CD4-positive, alpha-beta T cell treated with Interleukin-15 for 1 hour (primary cell): ENCODE measurements around the gene PTPRQ.

ENCODE experiments used
- DNase-seq: peaks from one replicate; pipeline ENCODE4 v3.0.0-alpha.2; 2020

Gene PTPRQ

DNA sequence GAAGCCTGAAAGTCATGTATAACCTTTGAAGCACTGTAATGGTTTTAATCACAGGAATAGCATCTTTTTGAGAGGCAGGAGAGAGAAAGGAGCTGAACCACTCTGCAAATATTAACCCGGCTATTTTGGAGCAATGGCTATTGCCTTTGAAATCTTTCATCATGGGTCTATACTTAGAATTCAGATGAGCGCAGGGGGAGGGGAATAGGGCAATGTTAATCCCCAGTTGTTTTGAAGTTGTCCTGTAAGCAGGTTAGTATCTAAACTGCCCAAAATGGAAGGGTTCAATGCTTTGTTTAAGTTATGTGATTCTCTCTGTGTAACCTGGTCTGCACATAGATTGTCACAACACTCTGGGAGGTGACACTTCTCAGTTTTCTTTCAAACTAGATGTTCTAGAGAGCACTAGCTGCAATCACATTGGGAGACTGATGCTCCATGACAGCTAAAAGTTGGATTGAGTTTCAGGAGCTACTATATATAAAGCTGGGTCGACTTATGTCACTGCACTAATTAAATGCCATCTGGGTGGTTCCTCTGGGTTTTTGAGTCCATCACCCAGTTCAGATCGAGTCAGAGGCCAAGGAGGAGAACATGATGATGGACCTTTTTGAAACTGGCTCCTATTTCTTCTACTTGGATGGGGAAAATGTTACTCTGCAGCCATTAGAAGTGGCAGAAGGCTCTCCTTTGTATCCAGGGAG lies 263.2 kb downstream of the PTPRQ start, which contains the start of gene MYF6:
Gene MYF6 (plus strand): TSS at position 509 of the 704 bp plus-strand sequence. CDS start 86 bp downstream, at position 595.
- DNase-seq: no peak

DNA sequence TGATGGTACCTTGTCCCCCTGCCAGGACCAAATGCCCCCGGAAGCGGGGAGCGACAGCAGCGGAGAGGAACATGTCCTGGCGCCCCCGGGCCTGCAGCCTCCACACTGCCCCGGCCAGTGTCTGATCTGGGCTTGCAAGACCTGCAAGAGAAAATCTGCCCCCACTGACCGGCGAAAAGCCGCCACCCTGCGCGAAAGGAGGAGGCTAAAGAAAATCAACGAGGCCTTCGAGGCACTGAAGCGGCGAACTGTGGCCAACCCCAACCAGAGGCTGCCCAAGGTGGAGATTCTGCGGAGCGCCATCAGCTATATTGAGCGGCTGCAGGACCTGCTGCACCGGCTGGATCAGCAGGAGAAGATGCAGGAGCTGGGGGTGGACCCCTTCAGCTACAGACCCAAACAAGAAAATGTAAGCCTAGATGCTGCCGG lies 263.8 kb downstream of the PTPRQ start:
- no peak for DNase-seq

DNA sequence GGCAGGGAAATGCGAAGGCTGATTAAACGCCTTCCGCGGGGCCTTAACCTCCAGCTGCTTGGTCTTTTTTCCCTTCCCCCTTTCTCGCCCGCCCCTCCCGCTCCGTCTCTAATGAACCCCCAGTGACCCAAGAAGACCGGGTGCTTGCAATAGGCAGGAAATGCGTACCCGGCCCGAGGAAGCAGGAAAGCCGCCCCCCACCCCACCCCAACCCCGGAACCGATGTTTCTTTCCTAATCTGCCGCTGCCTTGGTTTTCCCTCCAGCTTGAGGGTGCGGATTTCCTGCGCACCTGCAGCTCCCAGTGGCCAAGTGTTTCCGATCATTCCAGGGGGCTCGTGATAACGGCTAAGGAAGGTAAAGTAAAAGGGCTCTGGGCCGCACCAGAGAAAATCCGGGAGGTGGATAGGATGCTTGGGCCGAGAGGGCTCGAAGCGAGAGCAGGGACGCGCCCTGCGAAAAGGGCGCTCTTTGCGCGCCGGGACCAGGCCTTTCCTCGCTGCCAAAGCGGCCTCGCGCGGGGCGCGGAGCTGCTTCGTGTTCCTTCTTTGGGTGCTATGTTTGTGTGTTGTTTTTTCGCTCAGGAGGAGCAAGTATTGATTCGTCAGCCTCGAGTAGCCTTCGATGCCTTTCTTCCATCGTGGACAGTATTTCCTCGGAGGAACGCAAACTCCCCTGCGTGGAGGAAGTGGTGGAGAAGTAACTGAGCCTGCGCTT lies 264.4 kb downstream of the PTPRQ start:
- no peak for DNase-seq

DNA sequence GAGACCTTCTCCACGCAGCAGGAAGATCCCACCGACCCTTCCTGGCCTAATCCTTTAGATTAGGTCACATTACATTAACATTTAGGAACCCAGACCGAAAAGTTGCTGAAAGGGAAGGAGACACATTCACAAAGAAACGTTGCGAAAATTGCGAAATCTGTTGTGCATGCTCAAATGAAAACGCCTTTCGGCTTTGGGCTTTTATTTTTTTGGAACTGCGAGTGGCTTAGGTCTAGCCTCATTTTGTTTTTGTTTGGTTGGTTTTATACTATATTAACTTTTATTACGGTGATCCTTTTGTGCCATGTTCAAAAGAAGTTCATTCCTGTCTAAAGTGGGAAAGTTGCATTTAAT lies 264.9 kb downstream of the PTPRQ start:
- no peak for DNase-seq

DNA sequence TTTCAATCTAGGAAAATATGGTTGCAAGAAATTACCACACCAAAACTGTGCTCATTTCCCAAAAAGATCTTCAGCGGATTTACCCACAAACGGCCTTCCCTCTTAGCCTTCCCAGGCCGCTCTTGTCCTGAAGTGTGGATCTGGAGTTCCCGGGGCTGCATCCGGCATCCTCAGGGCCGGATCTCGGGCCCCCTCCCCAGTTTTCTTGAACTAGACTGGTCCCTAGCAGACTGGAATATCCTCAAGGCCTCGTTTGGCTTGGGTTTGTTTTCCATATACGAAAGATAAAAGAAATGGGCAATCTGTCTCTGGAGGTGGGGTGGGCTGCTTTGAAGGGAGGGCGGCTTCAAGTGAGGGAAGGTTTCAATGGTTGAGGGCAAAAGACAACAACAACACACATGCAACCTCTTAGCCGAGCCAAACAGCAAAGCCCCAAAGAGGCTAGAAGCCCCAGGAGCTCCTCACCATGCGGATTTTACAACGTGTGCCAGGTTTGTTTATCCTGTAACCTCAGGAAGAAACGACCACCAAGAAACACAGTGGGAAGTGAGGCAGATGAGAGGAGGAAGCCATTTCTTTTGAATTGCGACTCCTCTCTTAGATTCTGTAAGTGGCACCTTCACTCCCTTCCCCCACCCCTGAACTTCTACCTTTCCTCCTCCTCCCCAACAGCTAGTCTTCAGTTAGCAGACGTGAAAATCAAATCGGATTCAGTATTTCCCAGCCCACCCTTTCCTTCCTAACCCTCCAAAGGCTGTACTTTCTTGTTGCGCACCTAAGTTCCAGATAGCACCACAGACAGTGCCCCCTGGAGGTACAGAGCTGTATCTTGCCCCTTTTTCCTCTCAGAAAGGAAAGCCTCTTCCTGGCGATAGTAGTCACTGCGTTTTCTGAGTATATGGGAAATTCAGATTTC lies 266.0 kb downstream of the PTPRQ start:
- no peak for DNase-seq

DNA sequence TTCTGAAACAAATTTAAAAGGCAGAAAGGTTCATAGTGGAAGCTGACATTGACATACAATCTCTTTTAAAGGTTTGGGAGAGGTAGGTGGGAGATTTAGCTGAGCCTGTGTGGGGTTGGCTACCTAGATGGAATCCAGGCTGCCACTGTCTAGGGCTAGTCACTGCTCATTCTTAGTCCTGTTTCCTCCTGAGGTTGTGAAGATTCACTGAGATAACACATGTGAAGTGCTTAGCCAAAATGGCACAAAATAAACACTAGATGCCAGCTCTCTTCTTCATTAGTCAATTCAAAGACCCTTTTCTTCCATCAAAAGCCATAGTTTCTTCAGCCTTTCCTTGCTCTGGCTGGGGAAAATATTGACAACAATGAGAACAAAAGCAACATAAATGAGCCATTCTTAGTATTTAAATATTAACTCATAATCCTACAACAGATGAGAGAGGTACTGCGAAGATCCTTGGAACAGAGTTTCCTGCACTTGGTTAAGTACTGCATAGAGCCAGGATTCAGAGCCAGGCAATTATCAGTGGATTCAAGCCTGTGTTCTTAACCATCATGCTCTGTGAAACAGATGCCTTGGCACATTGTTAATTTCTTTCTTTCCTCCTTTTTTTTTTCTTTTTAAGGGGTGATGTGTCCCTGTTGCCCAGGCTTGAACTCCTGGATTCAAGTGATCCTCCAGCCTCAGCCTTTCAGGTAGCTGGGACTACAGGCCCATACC lies 266.9 kb downstream of the PTPRQ start:
- no peak for DNase-seq

DNA sequence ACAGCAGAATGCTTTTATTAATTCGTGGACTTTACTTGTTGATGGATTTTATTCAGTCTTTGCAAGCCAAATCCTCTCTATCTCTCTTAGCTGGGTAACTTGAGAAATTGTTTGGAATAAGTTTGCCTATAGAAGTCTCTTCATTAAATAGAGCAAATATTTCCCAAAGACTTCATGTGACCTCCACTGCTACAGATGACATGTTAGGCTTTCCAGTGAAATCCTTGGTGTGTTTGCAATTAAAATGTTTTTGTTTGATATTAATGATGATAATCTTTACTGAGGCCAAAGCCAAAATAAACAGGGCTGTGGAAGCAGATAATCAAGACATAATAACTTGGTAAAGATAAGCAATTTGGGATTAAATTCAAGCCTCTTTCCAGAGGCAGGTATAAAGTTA lies 267.8 kb downstream of the PTPRQ start:
- no peak for DNase-seq

DNA sequence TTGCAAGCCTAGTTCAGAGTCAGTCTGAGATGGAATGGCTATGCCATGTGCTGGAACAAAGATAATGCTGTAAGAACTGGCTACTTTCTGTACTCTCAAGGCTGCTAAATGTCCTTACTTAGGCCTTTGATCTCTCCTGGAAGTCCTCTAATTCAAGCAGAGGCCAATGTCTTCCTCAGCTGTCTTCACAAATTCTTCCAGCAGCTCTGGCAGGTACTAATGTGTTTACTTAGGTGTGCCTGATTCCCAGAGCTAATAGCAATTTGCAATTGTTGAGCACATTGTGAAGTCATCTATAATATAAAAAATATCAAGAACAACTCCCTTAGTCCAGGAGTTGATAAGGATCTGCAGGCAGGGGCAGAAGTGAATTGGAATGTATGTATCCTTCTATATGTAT lies 268.8 kb downstream of the PTPRQ start:
- DNase-seq: no peak

DNA sequence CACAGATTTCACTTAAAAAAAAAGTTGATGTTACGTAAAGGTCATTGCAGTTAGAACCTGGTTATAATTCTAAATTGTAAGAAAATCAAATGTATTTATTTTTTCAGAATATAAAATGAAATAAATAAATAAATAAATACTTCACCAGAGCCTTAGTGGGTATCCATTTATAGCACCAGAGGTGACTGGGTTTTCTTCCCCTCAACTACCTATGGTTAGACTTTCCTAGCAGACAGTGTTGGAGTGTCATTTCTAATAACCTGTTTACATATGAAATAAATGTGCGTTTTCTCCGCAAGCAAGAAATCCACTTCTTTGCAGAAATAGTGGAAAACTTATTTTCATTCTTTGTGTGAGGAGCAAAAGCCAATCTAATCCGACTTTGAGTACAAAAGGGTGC lies 269.4 kb downstream of the PTPRQ start:
- DNase-seq: no peak

DNA sequence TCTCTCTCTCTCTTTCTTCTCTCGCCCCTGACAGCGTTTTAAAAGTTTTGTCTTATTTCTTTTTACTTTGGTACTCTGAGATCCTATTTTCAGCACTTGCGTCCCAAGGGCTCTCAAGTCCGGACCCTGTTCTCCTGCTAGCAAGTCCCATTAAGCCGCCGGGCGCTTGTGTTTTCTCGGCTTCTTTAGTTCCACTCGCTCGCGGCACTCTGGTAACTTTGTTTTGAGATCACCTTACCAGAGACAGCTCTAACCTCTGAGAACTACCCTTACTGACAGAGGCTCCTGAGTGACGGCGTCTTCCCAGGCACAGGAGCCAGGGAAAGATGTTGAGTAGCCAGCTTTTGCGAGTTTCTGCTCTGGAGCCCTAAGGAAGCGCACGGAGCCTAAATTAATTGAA lies 270.0 kb downstream of the PTPRQ start:
- no peak for DNase-seq

DNA sequence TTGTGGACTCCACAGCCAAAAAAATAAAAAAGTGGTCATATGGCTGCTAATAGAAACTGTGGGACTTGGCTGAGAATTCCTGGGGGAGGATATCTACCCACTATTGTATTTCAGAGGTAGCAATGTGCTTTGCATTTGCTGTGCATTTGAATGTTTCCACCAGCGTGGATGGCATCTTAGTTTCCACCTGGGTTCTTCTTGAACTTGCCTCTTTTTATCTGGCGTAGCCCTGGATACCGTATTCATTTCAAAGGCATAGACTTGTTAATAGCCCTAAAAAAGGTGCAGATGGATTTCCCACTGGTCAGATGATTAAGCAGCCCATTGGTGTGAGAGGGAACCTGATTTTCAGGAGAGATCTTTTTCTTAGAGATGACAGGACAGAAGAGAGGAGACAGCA lies 270.8 kb downstream of the PTPRQ start:
- DNase-seq: no peak

DNA sequence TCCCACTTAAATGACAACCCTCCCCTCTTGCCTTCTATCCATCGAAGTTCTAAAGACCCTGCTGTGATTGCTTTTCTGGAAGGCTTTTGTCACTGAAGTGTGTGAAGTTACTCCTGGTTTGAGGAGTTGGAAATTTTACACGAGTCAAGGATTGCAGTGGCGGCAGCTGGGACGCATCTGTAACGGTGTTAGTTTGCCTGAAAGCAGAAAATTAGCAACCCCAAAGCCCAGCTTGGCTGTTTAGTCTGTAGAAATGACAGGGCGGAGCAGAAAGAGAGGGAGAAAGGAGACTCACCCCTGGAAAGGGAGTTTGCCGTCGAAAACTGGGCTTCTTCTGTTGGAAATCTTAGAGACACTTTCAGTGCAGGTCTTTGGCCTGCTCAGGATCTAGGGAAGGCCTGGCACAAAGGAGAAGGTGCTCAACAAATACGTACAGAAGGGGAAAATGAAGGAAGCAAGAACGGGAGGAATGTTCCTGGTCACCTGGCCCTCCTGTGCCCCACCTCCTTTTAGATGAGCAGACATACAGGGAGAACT lies 271.7 kb downstream of the PTPRQ start:
- no peak for DNase-seq

DNA sequence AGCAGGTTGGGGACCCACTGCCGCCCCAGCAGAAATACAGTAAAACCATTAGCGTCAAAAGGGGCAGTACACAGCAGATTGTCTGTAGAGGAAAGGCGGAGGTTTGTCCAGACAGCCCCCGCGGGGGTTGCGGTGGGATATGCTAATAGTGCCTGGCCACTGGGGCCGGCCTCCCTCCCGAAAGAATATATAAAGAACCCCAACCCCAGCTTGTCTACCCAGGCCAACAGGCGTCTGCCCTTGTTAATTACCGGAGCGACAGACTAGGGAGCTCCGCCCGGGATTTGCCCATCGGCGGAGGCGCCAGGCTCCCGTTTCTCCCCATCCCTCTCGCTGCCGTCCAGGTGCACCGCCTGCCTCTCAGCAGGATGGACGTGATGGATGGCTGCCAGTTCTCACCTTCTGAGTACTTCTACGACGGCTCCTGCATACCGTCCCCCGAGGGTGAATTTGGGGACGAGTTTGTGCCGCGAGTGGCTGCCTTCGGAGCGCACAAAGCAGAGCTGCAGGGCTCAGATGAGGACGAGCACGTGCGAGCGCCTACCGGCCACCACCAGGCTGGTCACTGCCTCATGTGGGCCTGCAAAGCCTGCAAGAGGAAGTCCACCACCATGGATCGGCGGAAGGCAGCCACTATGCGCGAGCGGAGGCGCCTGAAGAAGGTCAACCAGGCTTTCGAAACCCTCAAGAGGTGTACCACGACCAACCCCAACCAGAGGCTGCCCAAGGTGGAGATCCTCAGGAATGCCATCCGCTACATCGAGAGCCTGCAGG lies 272.8 kb downstream of the PTPRQ start, which contains the start of gene MYF5:
Gene MYF5 (plus strand): TSS at position 217 of the 774 bp plus-strand sequence. CDS start 152 bp downstream, at position 369.
- DNase-seq: no peak

DNA sequence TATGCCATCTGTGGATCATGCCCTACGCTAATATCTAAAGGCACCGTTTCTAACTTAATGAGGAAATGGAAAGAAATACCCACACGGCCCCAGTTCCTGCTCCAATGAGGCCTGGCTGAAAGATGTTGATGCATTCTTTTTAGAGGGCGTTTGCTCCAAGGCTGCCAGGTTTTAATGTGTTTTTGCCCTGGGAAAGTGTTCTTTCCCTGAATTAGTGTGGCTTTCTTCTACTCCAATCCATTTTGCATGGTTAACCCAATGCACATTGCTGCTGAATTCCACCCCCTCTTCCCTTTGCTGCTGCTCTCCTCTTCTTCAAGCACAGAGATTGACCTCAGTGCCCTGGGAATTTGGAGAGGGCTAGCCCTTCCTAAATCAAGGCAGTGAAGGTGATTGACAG lies 273.8 kb downstream of the PTPRQ start:
- no peak for DNase-seq

DNA sequence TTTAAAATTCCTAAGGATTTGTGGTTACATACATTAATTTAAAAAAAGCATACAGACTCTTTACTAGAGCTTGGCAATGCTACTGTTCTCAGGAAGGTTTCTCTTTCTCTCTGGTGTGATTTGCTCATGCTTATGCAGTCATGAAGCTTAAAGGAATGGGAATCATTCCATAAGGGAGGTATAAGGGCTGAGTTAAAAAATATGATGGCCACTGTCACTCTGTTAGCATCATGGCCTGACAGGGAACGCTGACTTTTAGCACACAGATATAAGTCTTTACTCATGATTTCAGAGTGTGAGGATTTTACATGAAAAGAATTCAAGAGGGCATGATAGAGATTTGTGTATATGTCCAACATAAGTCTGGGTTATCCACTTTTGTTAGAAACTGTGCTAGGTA lies 276.5 kb downstream of the PTPRQ start:
- DNase-seq: no peak

DNA sequence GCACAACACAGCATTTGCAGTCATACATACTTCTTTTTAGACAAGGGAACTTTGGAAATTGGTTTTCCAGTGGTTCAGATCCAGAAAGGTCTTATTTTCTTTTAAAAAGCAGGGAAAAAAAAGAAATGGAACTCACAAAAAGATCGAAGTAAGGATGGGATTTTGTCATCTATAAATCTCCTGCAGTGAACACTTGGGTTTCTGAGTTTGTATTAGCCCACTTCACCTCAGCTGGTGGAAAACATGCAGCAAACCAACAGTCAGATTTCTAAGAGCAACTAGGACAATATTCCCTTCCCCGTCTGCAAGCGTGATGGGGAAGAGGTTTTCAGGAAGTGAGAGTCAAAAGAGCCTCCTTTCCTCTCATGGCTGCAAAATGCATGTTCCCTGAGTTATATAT lies 277.3 kb downstream of the PTPRQ start:
- DNase-seq: no peak
